GM10847 (cell line): ENCODE results near the gene STPG3.

Experiments
- POLR2A ChIP-seq: IDR thresholded peaks from 2 replicates; pipeline ENCODE4 v1.6.1; 2011; ENCODE audit not compliant: insufficient read length; ENCODE audit errors: extremely low read depth

Gene STPG3

DNA sequence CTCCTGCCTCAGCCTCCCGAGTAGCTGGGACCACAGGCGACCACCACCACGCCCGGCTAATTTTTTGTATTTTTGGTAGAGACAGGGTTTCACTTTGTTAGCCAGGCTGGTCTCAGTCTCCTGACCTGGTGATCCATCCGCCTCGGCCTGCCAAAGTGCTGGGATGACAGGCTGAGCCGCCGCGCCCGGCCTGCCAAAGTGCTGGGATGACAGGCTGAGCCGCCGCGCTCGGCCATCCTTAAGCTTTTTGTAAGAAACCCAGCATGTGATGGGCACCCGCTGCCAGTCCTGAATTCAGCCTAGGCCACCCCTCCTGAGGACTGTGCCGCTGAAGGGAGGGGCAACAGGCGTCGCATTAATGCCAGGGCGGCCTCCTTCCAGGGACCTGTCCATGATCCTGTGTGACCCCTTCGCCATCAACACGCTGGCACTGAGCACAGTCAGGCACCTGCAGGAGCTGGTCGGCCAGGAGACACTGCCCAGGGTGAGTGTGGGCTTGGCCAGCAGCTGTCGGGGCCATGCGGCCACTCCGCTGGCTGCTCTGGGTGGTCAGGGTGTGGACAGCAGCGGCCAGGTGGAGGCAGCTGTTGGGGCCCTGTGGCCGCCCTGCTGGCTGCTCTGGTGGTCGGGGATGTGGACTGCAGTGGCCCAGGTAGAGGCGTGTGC, 14.5 kb downstream of the STPG3 start:
- no peak for TF ChIP-seq POLR2A

DNA sequence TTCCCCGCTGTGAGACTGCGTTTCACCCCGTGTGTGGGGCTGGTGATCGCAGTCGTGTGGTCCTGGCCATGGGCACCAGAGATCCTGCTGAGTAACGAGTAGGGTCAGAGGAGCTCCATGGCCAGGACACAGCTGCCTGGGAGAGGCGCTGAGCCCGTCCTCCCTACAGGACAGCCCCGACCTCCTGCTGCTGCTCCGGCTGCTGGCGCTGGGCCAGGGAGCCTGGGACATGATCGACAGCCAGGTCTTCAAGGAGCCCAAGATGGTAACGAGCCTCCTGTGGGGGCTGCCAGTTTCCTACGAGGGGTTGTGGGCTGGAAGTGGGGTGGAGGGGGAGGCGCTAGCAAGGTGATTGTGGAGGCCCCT, 15.1 kb downstream of the STPG3 start:
- TF ChIP-seq POLR2A: no peak

DNA sequence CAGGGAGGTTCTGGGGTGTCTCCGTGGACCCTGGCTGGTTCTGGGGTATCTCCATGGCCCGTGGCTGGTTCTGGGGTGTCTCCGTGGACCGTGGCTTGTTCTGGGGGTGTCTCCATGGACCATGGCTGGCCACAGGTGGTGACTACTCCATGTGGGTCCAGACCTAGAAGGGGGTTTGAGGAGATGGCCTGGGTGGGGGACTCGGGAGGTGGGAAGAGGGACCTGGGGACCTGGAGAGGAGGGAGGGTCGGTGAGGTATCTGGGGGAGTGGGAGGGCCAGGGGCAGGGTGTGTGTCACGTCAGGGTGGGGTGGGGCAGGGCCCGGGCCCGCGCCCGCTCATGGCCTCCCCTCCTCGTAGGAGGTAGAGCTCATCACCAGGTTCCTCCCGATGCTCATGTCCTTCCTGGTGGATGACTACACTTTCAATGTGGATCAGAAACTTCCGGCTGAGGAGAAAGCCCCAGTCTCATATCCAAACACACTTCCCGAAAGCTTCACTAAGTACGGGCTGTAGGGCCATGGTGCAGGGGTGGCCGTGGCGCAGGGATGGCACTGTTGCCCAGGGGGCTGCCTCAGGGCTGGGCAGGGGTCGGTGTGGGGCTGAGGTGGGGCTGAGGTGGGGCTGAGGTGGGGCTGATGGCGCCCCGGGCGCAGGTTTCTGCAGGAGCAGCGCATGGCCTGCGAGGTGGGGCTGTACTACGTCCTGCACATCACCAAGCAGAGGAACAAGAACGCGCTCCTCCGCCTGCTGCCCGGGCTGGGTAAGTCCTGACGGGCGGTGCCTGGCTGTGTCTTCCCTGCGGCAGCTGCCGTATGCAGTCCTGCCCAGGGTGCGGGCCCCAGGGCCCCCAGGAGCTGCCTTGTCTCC, 15.7 kb downstream of the STPG3 start:
- no peak for TF ChIP-seq POLR2A

DNA sequence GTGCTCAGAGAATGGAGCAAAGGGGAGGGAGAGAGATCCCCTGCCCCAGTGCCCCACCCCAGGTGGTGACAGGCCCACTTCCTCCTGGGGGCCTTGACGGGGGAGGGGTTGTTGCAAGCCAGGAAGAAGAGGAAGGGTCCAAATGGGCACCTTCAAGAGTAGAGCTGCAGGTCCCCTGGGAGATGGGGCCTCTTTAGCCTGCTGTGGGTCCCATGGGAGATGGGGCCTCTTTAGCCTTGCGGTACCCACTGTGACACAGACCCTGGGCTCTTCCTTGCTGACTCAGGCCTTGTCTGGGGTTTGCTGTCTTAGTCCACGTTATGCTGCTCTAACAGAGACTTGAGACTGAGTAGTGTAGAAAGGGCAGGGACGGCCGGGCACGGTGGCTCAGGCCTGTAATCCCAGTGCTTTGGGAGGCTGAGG, 16.9 kb downstream of the STPG3 start:
- no peak for TF ChIP-seq POLR2A

DNA sequence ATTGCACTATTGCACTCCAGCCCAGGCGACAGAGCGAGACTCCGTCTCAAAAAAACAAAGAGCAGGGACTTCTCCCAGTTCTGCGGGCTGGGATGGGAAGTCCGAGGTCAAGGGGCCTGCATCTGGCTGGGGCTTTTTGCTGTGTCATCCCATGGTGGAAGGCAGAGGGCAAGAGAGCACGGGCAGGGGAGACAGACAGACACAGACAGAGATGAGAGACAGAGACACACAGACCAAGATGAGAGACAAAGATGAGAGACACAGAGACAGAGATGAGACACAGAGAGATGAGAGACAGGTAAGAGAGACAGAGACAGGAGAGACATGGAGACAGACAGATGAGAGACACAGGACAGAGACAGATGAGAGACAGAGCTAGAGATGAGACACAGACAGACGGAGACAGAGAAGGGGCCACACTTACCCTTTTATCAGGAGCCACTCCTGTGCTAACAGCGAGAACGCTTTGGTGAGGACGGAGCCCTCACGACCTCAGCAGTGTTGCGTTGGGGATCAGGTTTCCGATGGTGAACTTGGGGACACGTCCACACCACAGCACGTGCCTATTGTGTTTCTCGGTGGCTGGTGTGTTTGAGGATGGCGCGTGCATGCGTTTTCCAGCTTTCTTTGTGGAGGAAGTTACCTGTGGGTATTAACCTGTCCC, 17.6 kb downstream of the STPG3 start:
- TF ChIP-seq POLR2A: no peak

DNA sequence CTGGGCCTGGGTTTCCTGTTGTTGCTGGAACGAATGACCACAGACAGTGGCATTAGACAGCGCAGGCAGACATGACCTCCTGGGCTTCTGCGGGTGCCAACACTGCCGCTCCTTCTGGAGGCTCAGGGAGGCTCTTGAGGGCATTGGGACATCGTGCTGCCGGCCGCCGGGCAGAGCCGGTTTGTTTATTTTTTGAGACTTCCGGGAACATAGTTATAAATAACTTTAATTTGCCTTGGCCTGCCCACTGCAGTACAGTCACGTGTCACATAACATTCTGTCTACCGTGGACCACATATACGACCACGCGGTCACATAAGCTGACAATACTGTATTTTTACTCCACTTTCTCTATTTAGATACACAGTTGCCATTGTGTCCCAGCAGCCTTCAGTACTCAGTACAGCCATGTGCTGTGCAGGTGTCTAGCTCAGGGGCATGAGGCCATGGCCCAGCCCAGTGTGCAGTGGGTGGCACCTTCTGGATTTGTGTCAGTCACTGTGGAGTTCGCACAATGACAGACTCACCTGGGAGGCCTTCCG, 18.2 kb downstream of the STPG3 start:
- no peak for TF ChIP-seq POLR2A

DNA sequence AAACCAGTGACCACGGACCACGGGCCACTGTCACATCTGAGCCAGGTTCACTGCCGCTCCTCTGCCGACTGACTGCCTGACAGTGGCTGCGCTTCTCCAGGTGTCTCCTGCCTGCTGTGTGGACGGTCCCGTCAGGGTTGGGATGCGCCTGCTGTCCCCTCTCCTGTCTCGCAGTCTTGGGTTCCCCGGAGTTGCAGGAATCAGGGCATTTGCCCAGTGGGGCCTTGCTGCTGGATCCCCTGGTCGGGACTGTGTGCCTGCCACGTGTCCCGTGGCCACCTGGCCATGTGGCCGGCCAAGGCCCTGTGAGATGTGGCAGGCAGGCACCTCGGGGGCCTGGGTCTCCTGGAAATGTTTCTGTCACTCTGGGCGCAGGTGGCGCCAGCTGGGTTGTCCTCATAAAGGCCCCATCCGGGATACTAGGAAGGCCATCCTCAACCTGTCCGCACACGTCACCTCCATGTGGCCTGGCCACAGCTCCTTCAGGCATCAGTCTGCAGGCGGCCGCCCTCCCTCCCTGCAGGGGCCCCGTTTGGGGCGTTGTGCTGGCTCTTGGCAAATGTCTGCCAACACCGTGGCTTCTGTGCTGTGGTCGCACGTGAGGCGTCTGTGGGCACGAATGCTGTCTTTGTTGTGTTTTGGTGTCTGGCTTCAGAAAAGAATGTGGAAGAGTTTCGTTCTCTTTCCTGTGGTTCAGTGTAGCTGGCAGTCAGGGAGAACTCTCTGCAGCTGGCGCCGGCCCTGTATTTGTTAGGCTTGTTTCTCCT, 20.0 kb downstream of the STPG3 start:
- TF ChIP-seq POLR2A: no peak

DNA sequence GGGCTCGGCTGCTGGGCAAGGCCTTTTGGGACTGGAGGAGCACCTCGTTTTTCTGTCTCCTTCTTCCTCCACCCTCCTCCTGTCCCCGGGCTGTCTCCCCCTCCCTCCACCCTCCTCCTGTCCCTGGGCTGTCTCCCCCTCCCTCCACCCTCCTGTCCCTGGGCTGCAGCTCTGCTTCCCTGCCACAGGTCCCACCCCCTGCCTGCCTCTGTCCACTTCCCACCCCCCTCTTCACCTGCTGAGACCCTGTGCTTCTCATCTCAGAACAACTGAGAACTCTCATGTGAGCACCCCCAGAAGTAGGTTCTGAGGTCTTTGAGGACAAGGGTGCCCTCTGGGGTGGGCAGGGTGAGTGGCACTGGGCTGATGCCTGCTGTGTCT, 20.6 kb downstream of the STPG3 start:
- TF ChIP-seq POLR2A: no peak

DNA sequence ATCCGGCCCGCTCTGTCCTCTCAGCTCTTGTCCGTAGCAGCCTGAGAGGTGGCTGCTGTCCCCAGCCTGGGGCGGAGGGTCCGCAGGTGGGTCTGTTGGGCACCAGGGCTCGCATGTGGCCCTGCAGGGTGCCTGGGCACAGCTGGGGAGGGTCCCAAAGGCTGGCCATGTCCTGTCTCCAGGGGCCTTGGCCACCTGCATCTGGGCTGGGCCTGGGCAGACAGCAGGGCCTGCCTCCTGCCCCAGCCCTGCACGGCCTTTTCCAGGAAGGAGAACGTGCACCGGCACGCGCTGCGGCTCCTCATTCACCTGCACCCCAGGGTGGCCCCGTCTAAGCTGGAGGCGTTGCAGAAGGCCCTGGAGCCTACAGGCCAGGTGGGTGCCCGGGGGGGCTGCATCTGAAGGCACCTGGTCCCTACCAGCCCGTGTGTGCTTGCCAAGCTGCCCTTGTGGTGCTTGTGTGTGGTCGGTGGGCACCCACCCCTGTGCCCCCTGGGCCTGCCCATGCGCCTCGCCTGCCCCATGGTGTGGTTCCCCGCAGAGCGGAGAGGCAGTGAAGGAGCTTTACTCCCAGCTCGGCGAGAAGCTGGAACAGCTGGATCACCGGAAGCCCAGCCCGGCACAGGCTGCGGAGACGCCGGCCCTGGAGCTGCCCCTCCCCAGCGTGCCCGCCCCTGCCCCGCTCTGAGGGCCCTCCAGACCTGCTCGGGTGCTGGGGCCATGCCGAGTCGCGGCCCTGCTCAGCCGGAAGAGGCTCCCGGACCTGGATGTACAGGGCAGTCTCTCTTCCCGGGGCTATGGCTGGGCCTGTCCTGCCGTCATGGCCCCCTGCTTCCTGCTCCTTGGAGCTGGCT, 21.4 kb downstream of the STPG3 start:
- no peak for TF ChIP-seq POLR2A

DNA sequence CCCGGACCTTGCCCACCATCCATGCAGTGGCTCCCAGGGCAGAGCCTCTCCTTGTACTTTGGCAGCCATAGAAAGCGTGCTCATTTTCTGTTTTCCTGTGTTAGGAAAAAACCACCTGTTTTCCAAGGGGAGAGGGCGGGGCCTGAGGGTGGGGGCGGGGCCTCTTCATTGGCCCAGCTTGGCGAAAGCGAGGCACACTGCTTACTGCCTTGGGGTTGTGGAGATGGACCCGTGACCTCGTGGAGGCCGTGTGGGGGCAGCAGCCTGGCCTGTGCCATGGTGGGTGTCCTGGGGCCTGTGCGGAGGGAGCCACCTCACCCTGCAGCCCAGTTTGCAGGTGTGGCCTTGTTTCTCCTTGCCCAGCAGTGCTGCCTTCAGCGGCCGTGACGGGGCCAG, 22.0 kb downstream of the STPG3 start:
- TF ChIP-seq POLR2A: no peak

DNA sequence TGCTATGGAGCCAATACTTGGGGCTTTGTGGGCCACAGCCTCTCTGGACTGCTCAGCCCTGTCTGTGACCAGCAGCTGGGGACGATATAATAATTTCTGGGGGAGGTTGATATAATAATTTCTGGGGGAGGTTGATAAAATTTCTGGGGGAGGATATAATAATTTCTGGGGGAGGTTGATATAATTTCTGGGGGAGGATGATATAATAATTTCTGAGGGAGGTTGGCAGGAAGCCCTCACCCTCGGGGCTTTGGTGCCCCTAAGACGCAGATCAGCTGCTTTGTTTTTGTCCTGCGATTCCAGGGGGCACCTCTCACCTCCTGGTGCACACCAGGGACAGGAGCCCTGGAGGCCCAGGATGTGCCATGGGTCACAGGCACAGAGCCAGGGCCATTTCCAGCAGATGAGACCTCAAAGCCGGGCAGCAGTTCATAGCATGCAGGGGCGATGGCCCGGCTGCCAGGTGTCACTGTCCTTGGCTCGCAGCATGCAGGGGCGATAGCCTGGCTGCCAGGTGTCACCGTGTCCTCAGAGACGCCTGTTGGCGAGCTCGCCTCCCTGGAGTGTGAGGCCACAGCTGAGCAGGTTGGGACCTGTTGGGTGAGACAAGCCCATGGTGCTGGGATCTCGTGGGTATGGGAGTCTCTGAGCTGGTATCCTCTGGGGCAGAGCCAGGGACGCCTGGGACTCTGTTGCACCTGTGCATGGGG, 22.7 kb downstream of the STPG3 start:
- TF ChIP-seq POLR2A: no peak

DNA sequence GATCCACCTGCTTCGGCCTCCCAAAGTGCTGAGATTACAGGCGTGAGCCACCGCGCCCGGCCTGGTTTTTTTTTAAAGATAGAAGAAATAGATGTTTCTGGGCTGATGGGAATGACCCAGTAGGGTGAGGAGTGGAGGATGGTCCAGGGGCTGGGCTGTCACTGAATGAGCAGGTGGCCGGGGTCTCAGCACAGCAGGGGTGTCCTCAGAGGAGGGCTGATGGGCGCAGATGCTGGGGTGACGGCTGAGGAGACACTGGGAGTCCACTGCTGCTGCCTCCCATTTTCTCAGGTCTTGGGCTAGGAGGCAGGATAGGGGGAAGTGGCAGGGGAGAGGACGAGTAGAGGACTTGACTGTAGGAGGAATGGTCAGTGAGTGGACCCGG, 24.1 kb downstream of the STPG3 start:
- TF ChIP-seq POLR2A: no peak

DNA sequence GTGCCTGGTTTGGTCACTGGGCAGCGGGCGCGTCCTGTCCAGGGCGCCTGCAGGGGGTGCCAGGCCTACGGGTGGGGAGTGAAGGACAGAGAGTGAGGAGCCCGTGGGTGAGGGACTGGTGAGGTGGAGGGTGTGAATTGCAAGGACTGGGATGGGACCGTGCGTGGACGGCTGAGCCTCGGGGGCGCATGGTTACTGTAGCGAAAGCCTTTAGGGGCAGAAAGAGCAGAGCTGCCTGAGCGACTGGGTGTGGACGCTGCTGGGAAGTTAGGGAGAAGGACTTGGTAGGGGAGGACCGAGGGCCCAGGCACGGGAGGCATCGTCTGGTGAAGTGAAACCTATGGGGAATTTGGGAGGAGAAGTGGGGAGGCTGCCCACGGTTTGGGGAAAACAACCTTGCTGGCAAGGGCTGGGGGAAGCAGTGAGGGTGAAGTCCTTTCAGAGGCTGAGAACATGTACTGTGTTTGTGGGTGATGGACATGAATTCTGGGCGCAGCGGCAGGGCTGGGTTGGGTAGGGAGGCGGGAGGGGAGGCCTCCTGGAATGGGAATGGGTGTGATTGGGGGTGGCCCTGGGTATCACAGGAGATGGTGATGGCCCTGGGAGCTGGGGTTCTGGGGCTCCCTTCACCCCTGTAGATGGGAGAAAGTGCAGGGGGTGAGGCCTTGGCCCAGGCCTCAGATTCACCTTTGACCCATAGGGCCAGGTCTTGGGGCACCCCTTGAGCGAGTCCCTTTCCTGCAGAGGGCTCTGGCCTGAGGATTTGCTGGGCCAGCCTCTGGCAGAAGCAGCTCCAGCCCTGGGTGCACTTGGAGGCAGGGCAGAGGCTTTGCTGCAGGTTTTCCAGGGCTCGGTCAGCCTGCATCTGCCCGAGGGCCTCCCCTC, 24.7 kb downstream of the STPG3 start:
- no peak for TF ChIP-seq POLR2A
